Measurements from ENCODE around the gene CASK.

DNA sequence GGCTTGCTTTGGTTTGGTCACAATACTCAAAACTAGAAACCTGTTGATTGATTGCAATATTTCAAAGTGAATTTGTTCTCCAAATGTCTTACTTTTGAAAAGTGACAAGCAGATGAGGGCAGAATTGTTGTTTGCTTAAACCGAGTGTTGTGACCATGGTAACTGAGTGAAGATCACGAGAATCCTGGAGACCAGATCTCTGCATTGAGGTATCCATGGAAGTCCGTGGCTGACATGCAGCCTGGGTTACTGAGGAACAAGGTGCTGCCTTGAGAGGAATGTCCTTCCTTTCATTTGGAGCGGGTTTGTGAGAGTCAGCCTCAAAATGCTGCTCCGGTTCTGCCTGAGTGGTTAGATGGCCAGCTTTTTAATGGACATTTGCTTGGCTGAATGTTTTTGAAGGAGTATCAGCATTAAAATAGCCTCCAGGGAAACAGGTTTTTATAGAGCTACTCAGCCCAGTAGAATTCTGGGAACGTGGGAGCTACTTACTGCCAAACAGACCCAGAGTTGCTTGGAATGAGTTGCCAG, 444.9 kb downstream of the CASK start:
- no peak for TF ChIP-seq CTCF (IDR thresholded peaks at IDR 0.05; ENCODE audit: poor library complexity)
- TF ChIP-seq EZH2 (IDR thresholded peaks at IDR 0.05; ENCODE audit: borderline replicate concordance) = no peak
- TF ChIP-seq EZH2phosphoT487 (IDR thresholded peaks at IDR 0.05; ENCODE audit: low read depth, severe bottlenecking, unreplicated experiment) = no peak
